Upper lobe of left lung (tissue), 6 donors: Measurements from ENCODE around the gene ZBTB40. TPM values are rescaled to one million over a fixed set of nuclear protein-coding genes. Genes with fewer than 3 reads are reported as not detected.

Experiments
- ATAC-seq, 2 donors: fragments of 200-7000 bp; cut with Tn5 transposase; one replicate each; pipeline ENCODE4 v1.9.1; 2022; ENCODE audit warnings: mild to moderate bottlenecking in 2 of 2, moderate library complexity in 2 of 2; ENCODE audit not compliant: low FRiP score in 2 of 2
- DNase-seq, 2 donors: peaks; one replicate each; pipeline ENCODE4 v3.0.0-alpha.2; 2019 to 2020
- H3K27ac ChIP-seq, 4 donors: fragments of 200-600 bp; sonication (generic); one replicate each; pipeline ENCODE4 v1.5.1; 2016 to 2019
- H3K27me3 ChIP-seq, 4 donors: fragments of 200-600 bp; sonication (generic); one replicate each; pipeline ENCODE4 v1.5.1; 2017 to 2019
- H3K36me3 ChIP-seq, 4 donors: fragments of 200-600 bp; sonication (generic); one replicate each; pipeline ENCODE4 v1.5.1; 2016 to 2019
- H3K4me1 ChIP-seq, 4 donors: fragments of 200-600 bp; sonication (generic); one replicate each; pipeline ENCODE4 v1.5.1; 2018 to 2019
- H3K4me3 ChIP-seq, 4 donors: fragments of 200-600 bp; sonication (generic); one replicate each; pipeline ENCODE4 v1.5.1; 2017 to 2019; ENCODE audit warnings: mild to moderate bottlenecking in 2 of 4, moderate library complexity in 1 of 4
- H3K9me3 ChIP-seq, 4 donors: fragments of 200-600 bp; sonication (generic); one replicate each; pipeline ENCODE4 v1.5.1; 2018 to 2019
- CTCF ChIP-seq, 6 experiments: fragments of 450-650 bp in 4 of 6; fragments of 200-600 bp in 2 of 6; sonication (generic) in 2 of 6; IDR thresholded peaks; one replicate each; pipeline ENCODE4 v1.5.1; 2016 to 2019; ENCODE audit warnings: antibody characterized with exemption in 6 of 6
- EP300 ChIP-seq, 4 donors: sonication (generic); formaldehyde crosslinking; IDR thresholded peaks; one replicate each; pipeline ENCODE4 v1.5.1; 2017; ENCODE audit warnings: antibody characterized with exemption in 4 of 4, control low read depth in 2 of 4
- POLR2A ChIP-seq, 4 donors: fragments of 450-650 bp; IDR thresholded peaks; one replicate each; pipeline ENCODE4 v1.5.1; 2016 to 2017; ENCODE audit warnings: antibody characterized with exemption in 4 of 4, mild to moderate bottlenecking in 2 of 4
- POLR2AphosphoS5 ChIP-seq, 2 donors: sonication (generic); formaldehyde crosslinking; IDR thresholded peaks; one replicate each; pipeline ENCODE4 v1.5.1; 2017; ENCODE audit warnings: antibody characterized with exemption in 2 of 2
- WGBS, 2 donors: methylation state at CpG; one replicate each; pipeline ENCODE4 v1.1.5; 2017 to 2018; 5-methylcytosine and 5-hydroxymethylcytosine counted together
- total RNA-seq, 6 donors: library from RNA; depleted of rRNA in 4 of 6; stranded (reverse); fragments of >200 nt in 4 of 6; gene quantifications; one replicate each; pipeline versions ENCODE4 v1.1.0 to v1.2.1, GENCODE V29; 2016 to 2021
- donor health status: DM: no; HTN: no; CAD: no; lungs with moderate emphysema.
- donor health status: DM: no; HTN: yes; CAD: no; lungs with severe emphysema.

ZBTB40 gene
- total RNA-seq, 6 donors from 2014 or later = 18.1 to 62.9 (median 24.1) TPM

- H3K27ac ChIP-seq = no peak overlapping the region
- no peaks in the 10 kb centered on the region for H3K27me3 ChIP-seq
- no peaks in the 10 kb centered on the region for H3K36me3 ChIP-seq
- DNase-seq (no peak), ATAC-seq (no peak)
- no peaks in the 10 kb centered on the region for H3K4me1 ChIP-seq
- TF ChIP-seq CTCF (IDR thresholded peaks at IDR 0.05) = no peak
- no peak for TF ChIP-seq POLR2AphosphoS5 (IDR thresholded peaks at IDR 0.05)
- no peak for TF ChIP-seq EP300 (IDR thresholded peaks at IDR 0.05)
- no peak for TF ChIP-seq POLR2A (IDR thresholded peaks at IDR 0.05)
- WGBS, 2 donors = 75 to 82% methylated on average over 13 of the region's 13 CpGs
- H3K4me3 ChIP-seq = no peak overlapping the region
- H3K9me3 ChIP-seq = peaks cover 8 to 13% (median 12%) of the 10 kb centered on the region in 4 donors
Observed at GRCh38 chr1:22437573-22437972, 14.1 kb upstream of the ZBTB40 start.

GRCh38 chr1:22440582-22440981 is 11.1 kb upstream of the ZBTB40 start:
- Histone ChIP-seq H3K36me3 (no peaks in the 10 kb centered on the region), H3K27ac (no peak overlapping the region), H3K4me3 (no peak overlapping the region), H3K4me1 (no peaks in the 10 kb centered on the region), H3K9me3 (peaks cover 8 to 13% (median 12%) of the 10 kb centered on the region in 4 donors), H3K27me3 (no peaks in the 10 kb centered on the region)
- no peak for ATAC-seq
- TF ChIP-seq POLR2A (IDR thresholded peaks at IDR 0.05) = no peak
- no peak for DNase-seq

- Histone ChIP-seq H3K27me3 (no peaks in the 10 kb centered on the region), H3K9me3 (peaks cover 8 to 13% (median 12%) of the 10 kb centered on the region in 4 donors), H3K36me3 (no peaks in the 10 kb centered on the region), H3K4me1 (no peaks in the 10 kb centered on the region), H3K4me3 (no peak overlapping the region), H3K27ac (no peak overlapping the region)
- no peak for ATAC-seq
- TF ChIP-seq EP300 (IDR thresholded peaks at IDR 0.05) (no peak), POLR2A (IDR thresholded peaks at IDR 0.05) (no peak), CTCF (IDR thresholded peaks at IDR 0.05) (no peak), POLR2AphosphoS5 (IDR thresholded peaks at IDR 0.05) (no peak)
- no peak for DNase-seq
- 39 to 51% methylated on average over 5 of the region's 5 CpGs for WGBS, 2 donors
Observed at GRCh38 chr1:22442212-22442894, 9.3 kb upstream of the ZBTB40 start.

GRCh38 chr1:22443332-22443731 is 8.3 kb upstream of the ZBTB40 start:
- Histone ChIP-seq H3K4me1 (no peaks in the 10 kb centered on the region), H3K27ac (no peak overlapping the region), H3K9me3 (peaks cover 8 to 13% (median 12%) of the 10 kb centered on the region in 4 donors), H3K4me3 (no peak overlapping the region), H3K36me3 (no peaks in the 10 kb centered on the region), H3K27me3 (no peaks in the 10 kb centered on the region)
- DNase-seq = no peak
- TF ChIP-seq CTCF (IDR thresholded peaks at IDR 0.05) (no peak), POLR2AphosphoS5 (IDR thresholded peaks at IDR 0.05) (no peak), EP300 (IDR thresholded peaks at IDR 0.05) (no peak), POLR2A (IDR thresholded peaks at IDR 0.05) (no peak)
- WGBS, 2 donors = 72% methylated on average over 4 of the region's 4 CpGs
- ATAC-seq = no peak

- Histone ChIP-seq H3K36me3 (no peaks in the 10 kb centered on the region), H3K4me1 (no peaks in the 10 kb centered on the region), H3K27ac (no peak overlapping the region), H3K4me3 (no peak overlapping the region), H3K9me3 (peaks cover 6 to 13% (median 10%) of the 10 kb centered on the region in 4 donors), H3K27me3 (no peaks in the 10 kb centered on the region)
- DNase-seq (no peak), ATAC-seq (no peak)
- TF ChIP-seq CTCF (IDR thresholded peaks at IDR 0.05) (no peak), POLR2AphosphoS5 (IDR thresholded peaks at IDR 0.05) (no peak), EP300 (IDR thresholded peaks at IDR 0.05) (no peak), POLR2A (IDR thresholded peaks at IDR 0.05) (no peak)
- WGBS, 2 donors = 80 to 95% methylated on average over 2 of the region's 2 CpGs
Observed at GRCh38 chr1:22444856-22445255, 6.8 kb upstream of the ZBTB40 start.
